ENCODE measurements around the gene WWOX. TPM values are rescaled to one million over a fixed set of nuclear protein-coding genes. Genes with fewer than 3 reads are reported as not detected.

WWOX gene
- total RNA-seq, 6 experiments from 2014 or later: 13.0 to 24.3 (median 16.5) TPM

DNA sequence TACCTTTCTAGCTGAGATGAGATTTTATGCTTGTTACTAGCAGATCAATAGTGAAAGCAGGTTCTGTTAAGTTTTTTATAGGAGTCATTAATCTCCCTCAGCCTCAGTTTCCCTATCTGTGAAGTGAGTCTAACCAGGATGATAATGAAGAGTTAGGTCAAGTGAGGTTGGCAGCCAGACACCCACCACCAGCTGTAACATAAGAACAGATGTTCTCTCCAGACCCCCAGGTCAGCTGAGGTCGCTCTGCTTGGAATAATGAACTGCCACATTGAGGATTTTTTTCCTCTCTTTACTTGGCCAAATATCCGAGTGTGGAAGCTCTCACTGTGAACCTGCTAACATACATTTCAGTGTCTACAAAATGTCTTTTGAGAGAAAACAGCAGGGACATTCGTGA lies 389.6 kb downstream of the WWOX start:
- DNase-seq (no peak), ATAC-seq (no peak)
- H3K4me3 ChIP-seq: no peak overlapping the region
- TF ChIP-seq, protein P1, sequence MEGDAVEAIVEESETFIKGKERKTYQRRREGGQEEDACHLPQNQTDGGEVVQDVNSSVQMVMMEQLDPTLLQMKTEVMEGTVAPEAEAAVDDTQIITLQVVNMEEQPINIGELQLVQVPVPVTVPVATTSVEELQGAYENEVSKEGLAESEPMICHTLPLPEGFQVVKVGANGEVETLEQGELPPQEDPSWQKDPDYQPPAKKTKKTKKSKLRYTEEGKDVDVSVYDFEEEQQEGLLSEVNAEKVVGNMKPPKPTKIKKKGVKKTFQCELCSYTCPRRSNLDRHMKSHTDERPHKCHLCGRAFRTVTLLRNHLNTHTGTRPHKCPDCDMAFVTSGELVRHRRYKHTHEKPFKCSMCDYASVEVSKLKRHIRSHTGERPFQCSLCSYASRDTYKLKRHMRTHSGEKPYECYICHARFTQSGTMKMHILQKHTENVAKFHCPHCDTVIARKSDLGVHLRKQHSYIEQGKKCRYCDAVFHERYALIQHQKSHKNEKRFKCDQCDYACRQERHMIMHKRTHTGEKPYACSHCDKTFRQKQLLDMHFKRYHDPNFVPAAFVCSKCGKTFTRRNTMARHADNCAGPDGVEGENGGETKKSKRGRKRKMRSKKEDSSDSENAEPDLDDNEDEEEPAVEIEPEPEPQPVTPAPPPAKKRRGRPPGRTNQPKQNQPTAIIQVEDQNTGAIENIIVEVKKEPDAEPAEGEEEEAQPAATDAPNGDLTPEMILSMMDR (IDR thresholded peaks at IDR 0.05): no peak
- no peak for TF ChIP-seq POLR2A (IDR thresholded peaks at IDR 0.05)
- 52% methylated on average over 3 of the region's 3 CpGs for WGBS (ENCODE audit: insufficient coverage, low coverage, low lambda C conversion rate, missing lambda C conversion rate)
- intact Hi-C loops (cut with DNase I): no loop called here
- H3K9me3 ChIP-seq: no peaks in the 10 kb centered on the region
- no peaks in the 10 kb centered on the region for H3K36me3 ChIP-seq
- H3K27me3 ChIP-seq: no peaks in the 10 kb centered on the region
- H3K27ac ChIP-seq: no peak overlapping the region
- H3K4me1 ChIP-seq: peaks cover 0 to 2% (median 0%) of the 10 kb centered on the region in 4 donors

GRCh38 chr16:78489631-78490030 lies 390.2 kb downstream of the WWOX start:
- Histone ChIP-seq H3K4me3 (no peak overlapping the region), H3K9me3 (no peaks in the 10 kb centered on the region), H3K27me3 (no peaks in the 10 kb centered on the region), H3K4me1 (no peaks in the 10 kb centered on the region), H3K27ac (no peak overlapping the region), H3K36me3 (no peaks in the 10 kb centered on the region)
- intact Hi-C loops (cut with DNase I): no loop called here
- WGBS (ENCODE audit: insufficient coverage, low coverage, low lambda C conversion rate, missing lambda C conversion rate): 88% methylated on average over 4 of the region's 5 CpGs
- DNase-seq (no peak), ATAC-seq (no peak)
- TF ChIP-seq, protein P1 (IDR thresholded peaks at IDR 0.05): no peak
- TF ChIP-seq POLR2A (IDR thresholded peaks at IDR 0.05): no peak

DNA sequence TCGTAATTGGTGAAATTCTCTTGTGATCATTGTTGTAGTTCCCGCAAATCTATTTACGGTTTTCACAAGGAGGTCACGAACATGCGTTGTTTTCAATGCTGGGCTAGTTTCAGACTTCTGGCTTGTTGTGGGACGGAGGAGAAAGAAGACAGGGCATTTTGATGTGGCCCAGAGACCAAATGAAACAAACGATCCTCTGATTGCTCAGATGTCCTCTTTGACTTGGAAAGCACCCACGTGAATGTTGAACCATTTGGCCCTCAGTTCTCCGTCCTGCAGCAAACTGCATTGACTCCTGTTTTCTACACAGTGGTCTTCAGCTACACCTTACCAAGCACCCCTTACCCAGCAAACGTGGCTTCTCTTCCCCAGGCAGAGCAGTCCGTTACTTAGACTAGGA lies 391.0 kb downstream of the WWOX start:
- TF ChIP-seq POLR2A (IDR thresholded peaks at IDR 0.05): no peak
- TF ChIP-seq, protein P1 (IDR thresholded peaks at IDR 0.05): no peak
- ATAC-seq (no peak), DNase-seq (no peak)
- Histone ChIP-seq H3K9me3 (no peaks in the 10 kb centered on the region), H3K36me3 (no peaks in the 10 kb centered on the region), H3K4me3 (no peak overlapping the region), H3K27ac (no peak overlapping the region), H3K4me1 (no peaks in the 10 kb centered on the region), H3K27me3 (no peaks in the 10 kb centered on the region)
- 83% methylated on average over 11 of the region's 11 CpGs for WGBS (ENCODE audit: insufficient coverage, low coverage, low lambda C conversion rate, missing lambda C conversion rate)
- intact Hi-C loops (cut with DNase I): no loop called here

DNA sequence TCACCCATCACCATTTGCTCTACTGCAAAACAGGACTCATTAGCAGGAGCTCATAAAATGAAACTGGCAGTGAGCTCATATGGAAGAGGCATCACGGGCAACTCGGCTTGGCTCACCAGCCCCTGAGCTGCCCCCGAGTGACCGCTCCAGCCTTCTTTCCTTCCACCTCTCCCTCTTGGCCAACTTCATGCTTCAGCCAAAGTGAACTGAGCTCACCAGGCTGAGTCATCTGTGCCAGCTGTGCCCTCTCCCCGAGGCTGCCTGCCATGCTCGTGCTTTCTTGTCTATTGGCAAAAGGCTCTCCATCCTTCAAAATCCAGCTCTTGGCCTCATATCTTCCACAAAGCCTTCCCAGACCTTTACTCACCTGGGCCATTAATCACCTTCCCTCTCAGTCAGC lies 391.4 kb downstream of the WWOX start:
- 91% methylated on average over 6 of the region's 6 CpGs for WGBS (ENCODE audit: insufficient coverage, low coverage, low lambda C conversion rate, missing lambda C conversion rate)
- DNase-seq: no peak
- intact Hi-C loops (cut with DNase I): no loop called here
- H3K27ac ChIP-seq: no peak overlapping the region
- no peaks in the 10 kb centered on the region for H3K36me3 ChIP-seq
- H3K4me3 ChIP-seq: no peak overlapping the region
- peak in 1 of 4 donors; percentile 20 for ATAC-seq
- no peaks in the 10 kb centered on the region for H3K4me1 ChIP-seq
- no peaks in the 10 kb centered on the region for H3K9me3 ChIP-seq
- H3K27me3 ChIP-seq: no peaks in the 10 kb centered on the region
- no peak for TF ChIP-seq POLR2A (IDR thresholded peaks at IDR 0.05)
- TF ChIP-seq, protein P1 (IDR thresholded peaks at IDR 0.05): no peak

DNA sequence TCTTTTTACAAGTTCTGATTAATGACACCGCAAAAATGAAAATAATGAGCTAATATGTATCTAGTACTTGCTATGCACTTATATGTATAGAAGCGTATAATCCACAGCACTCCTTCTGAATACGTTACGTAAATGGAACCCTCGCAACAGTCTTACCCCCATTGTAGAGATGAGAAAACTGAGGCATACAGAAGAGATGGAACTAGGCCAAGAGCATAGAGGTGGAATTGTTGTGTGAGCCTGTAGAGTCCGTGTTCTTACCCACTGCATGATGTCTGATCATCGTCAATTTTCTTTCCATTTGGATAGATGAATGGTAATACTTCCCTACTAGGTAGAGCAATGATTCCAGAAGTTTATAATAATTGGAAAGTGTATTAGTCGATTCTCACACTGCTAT lies 394.1 kb downstream of the WWOX start:
- no peak for TF ChIP-seq POLR2A (IDR thresholded peaks at IDR 0.05)
- TF ChIP-seq, protein P1 (IDR thresholded peaks at IDR 0.05): no peak
- H3K27ac ChIP-seq: no peak overlapping the region
- intact Hi-C loops (cut with DNase I): no loop called here
- no peaks in the 10 kb centered on the region for H3K36me3 ChIP-seq
- DNase-seq (no peak), ATAC-seq (no peak)
- no peak overlapping the region for H3K4me3 ChIP-seq
- H3K9me3 ChIP-seq: no peaks in the 10 kb centered on the region
- no peaks in the 10 kb centered on the region for H3K27me3 ChIP-seq
- WGBS (ENCODE audit: insufficient coverage, low coverage, low lambda C conversion rate, missing lambda C conversion rate): 94% methylated on average over 8 of the region's 8 CpGs
- H3K4me1 ChIP-seq: peaks cover 0 to under 1% (median 0%) of the 10 kb centered on the region in 4 donors

Measured in right lobe of liver (tissue), 6 donors.